K562 (cell line): ENCODE data around the gene SLC39A7.

Experiments
- ARID2 ChIP-seq: fragments of 450-650 bp; IDR thresholded peaks from 2 replicates; pipeline ENCODE4 v1.6.1; 2017; ENCODE audit warnings: antibody characterized with exemption, mild to moderate bottlenecking
- ATF3 ChIP-seq, 2 experiments: fragments of 450-650 bp in 1 of 2; sonication (generic) in 1 of 2; formaldehyde crosslinking in 1 of 2; IDR thresholded peaks in 1 of 2; conservative IDR thresholded peaks in 1 of 2; 2 replicates each; pipeline versions ENCODE4 v1.6.1 to v1.8.1; 2016 to 2023; ENCODE audit warnings: mild to moderate bottlenecking in 2 of 2, moderate library complexity in 2 of 2, inconsistent platforms in 1 of 2, missing genetic modification reagents in 1 of 2
- EGR1 ChIP-seq: fragments of 450-650 bp; conservative IDR thresholded peaks from 2 replicates; pipeline ENCODE4 v1.6.1; 2017; ENCODE audit warnings: mild to moderate bottlenecking
- EP300 ChIP-seq: IDR thresholded peaks from 2 replicates; pipeline ENCODE4 v1.6.1; 2012; ENCODE audit warnings: low read length, improper control_type of control experiment
- NFIC ChIP-seq: fragments of 450-650 bp; IDR thresholded peaks from 2 replicates; pipeline ENCODE4 v1.6.1; 2017; ENCODE audit warnings: mild to moderate bottlenecking, inconsistent platforms
- RAD21 ChIP-seq, 2 experiments: fragments of 250-450 bp in 1 of 2; fragments of 450-650 bp in 1 of 2; sonication (Bioruptor Pico) in 1 of 2; formaldehyde crosslinking in 1 of 2; IDR thresholded peaks in 1 of 2; conservative IDR thresholded peaks in 1 of 2; 2 replicates each; pipeline versions ENCODE4 v1.4.0 to v1.8.0; 2020 to 2022; ENCODE audit warnings: mild to moderate bottlenecking in 2 of 2, moderate library complexity in 1 of 2
- RHOXF2B ChIP-seq: fragments of 250-450 bp; sonication (Bioruptor Pico); conservative IDR thresholded peaks from 2 replicates; pipeline ENCODE4 v1.5.1; 2021
- SP1 ChIP-seq: sonication (generic); formaldehyde crosslinking; IDR thresholded peaks from 2 replicates; pipeline ENCODE4 v1.8.1; 2022; ENCODE audit warnings: mild to moderate bottlenecking, missing genetic modification reagents
- SRF ChIP-seq, 2 experiments: fragments of 250-450, 450-650 bp in 1 of 2; sonication (Bioruptor Pico) in 1 of 2; sonication (generic) in 1 of 2; formaldehyde crosslinking; IDR thresholded peaks; 2 replicates each; pipeline versions ENCODE4 v1.5.0 to v1.5.1; 2020 to 2022; ENCODE audit warnings: mild to moderate bottlenecking in 1 of 2, missing genetic modification reagents in 1 of 2
- ZNF766 ChIP-seq: fragments of 200-800 bp; sonication (Bioruptor generic); conservative IDR thresholded peaks from 2 replicates; pipeline ENCODE4 v1.6.1; 2016; ENCODE audit warnings: missing genetic modification characterization, missing compliant biosample characterization

- no peak for TF ChIP-seq ZNF766 (CRISPR knock-in tag)
- TF ChIP-seq RAD21 (CRISPR knock-in tag; conservative IDR thresholded peaks at IDR 0.05 in 1 of 2, IDR thresholded peaks at IDR 0.05 in 1 of 2), result no peak
- no peak for TF ChIP-seq ATF3 (IDR thresholded peaks at IDR 0.05)
- TF ChIP-seq ATF3 (CRISPR knock-in tag; conservative IDR thresholded peaks at IDR 0.05), result no peak
- no peak for TF ChIP-seq EGR1
- TF ChIP-seq NFIC, result no peak
- no peak for TF ChIP-seq SRF (CRISPR knock-in tag; IDR thresholded peaks at IDR 0.05)
- no peak for TF ChIP-seq EP300
- no peak for TF ChIP-seq SP1 (CRISPR knock-in tag)
- no peak for TF ChIP-seq RHOXF2B
- no peak for TF ChIP-seq ARID2
These were observed 19.5 kb upstream of the SLC39A7 start for GRCh38 chr6:33181141-33181540.
